DLD1 (cell line): ENCODE measurements around the gene AHCYL1.
"Not testable (repeated sequence)": the region's sequence is repeated elsewhere in the genome, so short reads cannot be mapped to it uniquely, and the experiment has no call there.

Experiments used
- in situ Hi-C: cut with HindIII; loops from 2 replicates; pipeline ENCODE4 v1.10.0; 2017; ENCODE audit warnings: low sequenced_read_pairs

The AHCYL1 gene

DNA sequence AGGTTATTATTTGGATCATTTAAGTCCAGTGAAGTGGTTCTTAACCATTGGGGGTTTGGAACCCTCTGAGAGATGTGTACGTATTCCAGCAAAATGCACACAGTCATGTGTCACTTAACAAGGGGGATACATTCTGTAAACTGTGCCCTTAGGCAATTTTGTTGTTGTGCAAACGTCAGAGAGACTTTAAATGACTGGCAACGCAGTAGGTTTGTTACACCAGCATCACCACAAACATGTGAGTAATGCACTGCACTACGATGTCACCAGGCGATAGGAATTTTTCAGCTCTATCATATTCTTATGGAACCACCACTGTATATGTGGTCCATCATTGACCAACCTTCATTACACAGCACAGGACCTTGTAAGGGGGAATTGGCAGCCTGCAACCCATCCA lies 11.9 kb downstream of the AHCYL1 start:
- in situ Hi-C loops, result no loop called here

DNA sequence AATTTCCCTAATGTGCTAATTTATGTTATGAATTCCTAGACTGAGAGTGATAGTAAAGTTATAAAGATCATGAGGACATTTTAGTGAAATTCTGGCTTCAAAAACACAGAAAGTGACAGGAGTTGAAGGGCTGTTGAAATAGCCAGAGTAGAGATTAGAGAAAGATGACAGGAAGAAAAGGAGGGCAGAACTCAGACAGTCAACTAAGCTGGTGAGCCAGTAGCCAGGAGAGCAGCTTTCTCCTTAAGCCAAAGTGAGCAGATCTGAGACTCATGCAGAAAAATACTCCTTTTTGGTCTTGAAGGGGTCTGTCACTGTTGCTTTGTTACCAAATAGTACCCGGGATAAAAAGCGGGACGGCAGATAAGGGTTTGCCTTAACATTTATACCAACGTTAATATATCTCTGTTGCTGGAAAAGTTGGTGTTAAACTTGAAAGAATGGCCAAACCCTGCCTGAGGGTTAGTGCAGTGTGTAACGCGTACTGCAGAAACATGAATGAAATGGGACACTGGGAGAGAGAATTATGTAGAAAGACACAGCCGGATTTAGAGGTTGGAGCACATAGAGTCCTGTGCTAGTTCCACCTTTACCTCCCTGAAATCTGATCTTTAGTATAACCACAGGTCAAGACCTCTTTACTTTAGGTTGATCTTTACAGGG lies 12.8 kb downstream of the AHCYL1 start:
- in situ Hi-C loops, result no loop called here

DNA sequence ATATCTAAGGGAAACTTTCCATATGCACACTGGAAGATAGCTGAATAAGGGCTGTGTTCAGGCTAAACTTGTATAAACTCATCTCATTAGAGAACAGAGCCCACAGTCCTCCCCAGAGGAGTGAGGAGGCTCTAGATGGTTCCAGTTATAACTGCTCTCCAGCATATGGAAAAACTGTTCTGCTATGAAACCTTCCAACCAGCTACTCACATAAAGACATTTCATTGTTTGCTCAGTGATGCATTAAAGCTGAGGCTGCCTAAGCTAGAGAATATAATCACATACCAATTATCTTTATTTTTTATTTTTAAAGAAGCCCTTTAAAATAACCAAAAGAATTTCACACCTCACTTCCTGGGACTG lies 13.3 kb downstream of the AHCYL1 start:
- in situ Hi-C loops, result no loop called here

DNA sequence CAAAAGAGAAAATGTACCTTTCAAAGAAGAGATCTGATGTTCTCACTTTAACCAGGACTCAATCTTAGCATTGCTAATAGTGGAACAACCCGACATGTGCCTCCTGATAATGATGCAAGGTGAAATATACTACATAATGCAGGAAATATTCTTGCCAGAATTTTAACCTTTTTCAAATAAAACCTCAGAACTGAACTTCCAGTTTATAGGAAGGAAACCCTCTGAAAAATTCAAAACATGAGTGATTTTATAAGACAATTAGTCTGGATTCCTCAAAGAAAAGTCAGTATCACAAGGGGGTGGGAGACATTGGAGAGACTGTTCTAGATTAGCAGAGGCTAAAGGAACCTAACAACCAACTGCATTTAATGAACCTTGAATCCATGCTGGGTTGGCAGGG lies 18.1 kb downstream of the AHCYL1 start:
- in situ Hi-C loops, result no loop called here

DNA sequence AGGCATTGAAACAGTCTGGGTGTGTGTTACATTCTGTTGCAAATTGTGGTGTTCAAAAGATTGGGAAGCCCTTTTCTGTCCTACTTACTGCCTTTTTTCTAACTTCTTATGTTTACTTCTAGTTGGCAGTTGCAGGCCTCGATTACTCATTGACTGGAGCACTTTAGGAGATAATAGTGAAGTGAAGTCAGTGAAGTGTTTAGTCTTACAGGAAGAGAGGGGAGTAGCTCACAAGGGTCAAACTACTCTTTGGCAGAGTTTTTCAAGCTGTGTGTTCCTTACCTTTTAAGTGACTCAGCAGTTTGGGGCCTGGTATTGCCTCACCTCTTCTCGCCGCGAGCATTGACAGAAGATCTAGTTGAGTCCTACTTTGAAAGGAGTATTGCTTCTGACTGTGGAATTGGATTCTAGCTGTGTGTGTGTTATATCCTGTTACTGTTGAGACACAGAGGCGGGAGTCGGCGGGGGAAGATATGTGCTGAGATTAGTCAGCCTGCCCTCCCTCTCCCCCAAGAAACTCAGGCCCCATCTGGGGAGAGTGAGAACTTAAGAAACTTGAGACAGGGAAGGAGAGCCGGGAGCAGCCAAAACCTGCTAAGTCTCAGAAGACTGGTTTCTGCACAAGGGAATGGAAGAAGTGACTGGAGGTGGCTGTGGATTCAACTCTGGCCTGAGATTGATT lies 19.3 kb downstream of the AHCYL1 start:
- in situ Hi-C loops, result no loop called here

DNA sequence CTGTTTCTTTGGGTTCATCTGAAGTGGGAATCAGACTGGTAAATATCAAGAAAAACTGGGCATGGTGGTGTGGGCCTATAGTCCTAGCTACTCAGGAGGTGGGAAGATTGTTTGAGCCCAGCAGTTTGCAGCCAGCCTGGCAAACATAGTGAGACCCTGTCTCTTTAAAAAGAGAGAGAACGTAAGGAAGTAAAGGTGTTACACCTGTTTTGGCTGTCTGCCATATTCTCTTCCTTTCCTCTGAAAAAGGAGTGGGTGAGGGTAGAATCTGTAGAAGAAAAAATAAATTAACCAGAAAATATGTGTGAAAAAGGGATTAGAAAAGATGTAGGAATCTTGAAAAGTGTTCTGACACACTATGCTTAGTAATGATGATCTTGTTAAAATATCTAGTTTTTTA lies 20.0 kb downstream of the AHCYL1 start:
- in situ Hi-C loops, result no loop called here

DNA sequence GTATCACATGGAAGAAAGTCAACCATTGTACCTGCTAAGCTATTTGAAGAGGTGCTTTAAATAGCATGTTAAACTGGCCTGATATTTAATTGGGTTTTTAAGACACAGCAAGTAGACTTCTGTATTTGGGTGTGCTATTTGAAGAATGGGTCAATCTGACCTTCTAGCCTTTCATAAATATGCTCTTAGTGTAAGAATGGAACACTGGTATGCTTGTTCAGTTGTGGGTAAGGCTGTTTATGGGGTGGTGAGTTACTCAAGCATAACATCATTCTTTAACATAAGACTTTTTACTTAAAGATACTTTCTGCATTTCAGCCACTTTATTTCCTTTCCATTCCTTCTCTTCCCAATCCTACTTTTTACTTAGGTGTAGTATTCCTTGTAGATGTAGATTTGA lies 21.4 kb downstream of the AHCYL1 start:
- in situ Hi-C loops, result no loop called here

DNA sequence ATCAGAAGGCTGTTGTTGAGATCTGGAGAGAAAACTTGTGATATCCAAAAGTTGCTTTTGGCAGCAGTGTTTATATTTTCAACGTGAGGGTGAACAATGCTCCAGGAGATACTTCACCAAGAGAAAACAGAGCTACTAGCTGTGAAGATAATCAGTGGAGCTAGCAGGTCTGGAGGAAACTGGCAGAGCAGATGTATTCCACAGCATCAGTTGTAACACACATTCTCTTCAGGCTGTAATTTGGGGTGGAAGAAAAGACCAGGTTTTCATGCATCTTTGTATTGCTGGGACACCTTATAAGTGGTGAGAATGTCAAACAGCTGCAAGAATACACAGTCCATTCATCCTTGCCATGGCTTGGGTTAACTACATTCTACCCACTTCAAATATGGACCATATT lies 22.0 kb downstream of the AHCYL1 start:
- in situ Hi-C loops, result no loop called here

DNA sequence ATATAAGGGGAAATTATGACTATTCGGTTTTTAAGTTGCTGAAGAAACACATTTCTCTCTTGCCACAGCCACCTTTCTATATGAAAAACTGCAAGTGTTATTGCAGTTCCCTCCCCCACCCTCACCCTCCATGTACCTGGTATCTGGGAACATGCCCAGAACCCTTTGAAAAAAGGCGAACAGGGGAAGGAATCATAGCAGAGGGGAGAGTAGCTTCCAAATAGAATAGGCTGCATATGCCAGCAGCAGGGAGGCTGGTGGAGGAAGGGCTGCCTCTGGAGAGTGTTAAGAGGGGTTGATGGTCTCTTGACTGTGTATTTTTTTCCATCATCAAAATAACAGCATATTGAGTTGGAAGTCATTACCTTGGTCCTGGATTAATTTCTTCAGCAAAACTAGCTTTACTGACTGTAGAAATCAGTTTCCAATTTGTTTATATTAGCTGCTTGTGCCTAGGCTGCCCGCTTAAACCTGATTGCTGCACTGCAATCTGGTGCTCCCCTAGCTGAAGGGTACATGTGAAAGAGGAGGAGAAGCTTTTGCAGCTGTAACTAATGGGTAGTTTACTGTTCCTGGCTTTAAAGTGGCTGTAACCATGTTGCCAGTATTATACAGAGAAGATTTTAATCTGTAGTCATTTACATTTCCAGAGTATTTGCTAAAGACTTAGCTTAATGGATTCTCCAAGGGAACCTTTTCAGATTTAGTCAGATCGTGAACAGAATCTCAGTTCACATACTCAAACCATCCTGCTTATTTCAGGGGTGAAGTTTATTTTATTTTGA lies 22.7 kb downstream of the AHCYL1 start:
- in situ Hi-C loops, result no loop called here

DNA sequence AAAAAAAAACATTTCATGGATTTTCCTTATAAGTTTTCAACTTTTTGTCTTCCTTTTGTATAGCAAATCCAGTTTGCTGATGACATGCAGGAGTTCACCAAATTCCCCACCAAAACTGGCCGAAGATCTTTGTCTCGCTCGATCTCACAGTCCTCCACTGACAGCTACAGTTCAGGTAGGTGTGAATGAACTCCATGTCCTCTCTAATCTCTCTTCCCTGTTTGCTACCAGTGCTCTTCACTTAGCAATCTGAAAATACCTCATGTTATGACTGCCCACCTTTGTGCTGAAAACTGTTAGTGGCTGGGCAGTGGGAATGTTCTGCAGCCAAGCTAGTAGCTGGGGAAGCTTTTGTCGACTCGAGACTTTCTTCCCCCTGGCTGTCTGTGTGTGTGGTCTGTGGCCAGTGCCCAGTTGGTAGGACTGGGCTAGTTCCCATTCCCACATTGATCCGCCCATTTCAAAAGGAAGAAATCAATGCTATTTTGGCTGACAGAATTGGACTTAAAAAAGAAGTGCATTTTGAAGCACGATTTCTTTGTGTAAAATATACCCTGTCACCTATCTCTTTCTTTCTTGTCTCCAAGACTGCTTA lies 24.5 kb downstream of the AHCYL1 start:
- in situ Hi-C loops, result no loop called here

DNA sequence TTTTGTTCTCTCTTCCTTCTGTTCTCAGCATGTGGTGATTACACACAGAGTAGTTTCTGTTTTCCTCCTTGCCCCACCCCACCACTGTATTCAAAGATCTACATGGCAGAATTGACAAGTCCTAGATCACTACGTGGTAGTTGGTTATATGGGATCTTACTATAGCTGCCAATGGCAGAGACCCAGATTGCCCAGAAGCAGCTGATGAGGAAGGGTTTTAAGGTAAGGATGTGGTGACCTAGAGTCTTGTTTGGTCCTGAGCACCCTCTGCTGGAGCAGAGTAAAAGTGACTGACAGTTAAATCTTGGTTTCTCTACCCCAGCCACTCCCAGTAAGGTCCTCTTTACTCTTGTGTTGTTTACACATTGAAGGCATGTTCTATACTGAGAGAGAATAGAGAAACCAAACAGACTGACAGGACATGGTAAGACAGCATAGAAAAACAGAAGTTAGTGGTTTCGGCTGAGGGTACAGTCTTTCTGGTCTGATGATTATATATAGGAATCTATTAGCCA lies 27.0 kb downstream of the AHCYL1 start:
- in situ Hi-C loops, result no loop called here

DNA sequence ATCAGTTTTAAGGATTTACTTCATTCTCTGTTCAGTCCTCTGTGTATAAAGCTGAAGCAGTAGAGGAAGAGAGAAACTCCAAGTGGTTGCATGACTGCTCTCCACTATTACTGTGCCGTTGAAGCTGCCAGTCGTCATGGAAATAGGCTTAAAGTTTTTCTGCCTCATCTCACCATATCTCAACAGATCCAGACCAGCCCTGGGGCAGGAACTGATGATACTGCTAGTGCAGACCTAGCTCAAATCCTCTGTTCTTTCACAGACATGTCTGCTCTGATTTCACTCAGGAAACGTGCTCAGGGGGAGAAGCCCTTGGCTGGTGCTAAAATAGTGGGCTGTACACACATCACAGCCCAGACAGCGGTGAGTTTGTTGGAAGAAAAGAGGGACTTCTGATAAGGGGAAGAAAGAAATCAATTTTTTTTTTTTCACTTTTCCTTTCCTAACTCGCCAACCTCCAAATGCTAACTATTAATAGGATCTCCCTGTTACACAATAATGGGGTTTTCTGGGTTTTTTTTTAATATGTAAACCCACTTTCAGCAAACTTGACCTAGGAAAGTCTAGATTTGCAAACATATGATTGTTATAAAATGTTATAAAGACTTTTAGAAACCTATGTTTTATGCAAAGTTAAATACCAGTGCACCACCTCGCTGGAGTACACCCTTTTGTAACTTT lies 27.7 kb downstream of the AHCYL1 start:
- in situ Hi-C loops, result no loop called here

DNA sequence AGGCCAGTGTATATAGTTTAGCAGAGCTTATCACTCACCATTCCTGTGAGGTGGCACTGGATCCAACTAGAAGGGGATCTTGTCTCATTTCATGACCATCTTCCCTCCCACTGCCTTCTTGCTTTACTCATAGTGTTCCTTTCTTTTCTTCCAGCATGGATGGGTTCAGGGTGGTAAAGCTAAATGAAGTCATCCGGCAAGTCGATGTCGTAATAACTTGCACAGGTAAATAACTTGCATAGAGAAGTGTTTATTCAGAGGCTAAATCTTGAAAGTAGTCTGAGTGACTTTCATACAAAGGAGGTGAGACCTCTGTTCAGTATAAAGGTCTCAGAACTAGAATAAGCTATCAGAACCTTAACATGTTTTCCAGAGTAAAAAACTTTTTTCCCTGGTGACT lies 33.2 kb downstream of the AHCYL1 start:
- in situ Hi-C loops, result no loop called here

DNA sequence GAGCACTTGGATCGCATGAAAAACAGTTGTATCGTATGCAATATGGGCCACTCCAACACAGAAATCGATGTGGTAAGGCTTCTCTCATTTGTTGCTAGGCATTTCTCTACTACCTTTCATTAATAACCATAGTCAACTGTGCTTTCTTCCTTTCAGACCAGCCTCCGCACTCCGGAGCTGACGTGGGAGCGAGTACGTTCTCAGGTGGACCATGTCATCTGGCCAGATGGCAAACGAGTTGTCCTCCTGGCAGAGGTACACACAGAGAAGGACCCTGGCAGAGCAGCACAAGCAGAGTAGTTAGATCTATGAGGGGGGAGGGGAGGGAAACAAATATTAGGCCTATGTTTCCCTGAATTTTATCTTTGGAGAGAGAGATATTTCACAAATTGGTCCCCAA lies 33.8 kb downstream of the AHCYL1 start:
- in situ Hi-C loops, result no loop called here

DNA sequence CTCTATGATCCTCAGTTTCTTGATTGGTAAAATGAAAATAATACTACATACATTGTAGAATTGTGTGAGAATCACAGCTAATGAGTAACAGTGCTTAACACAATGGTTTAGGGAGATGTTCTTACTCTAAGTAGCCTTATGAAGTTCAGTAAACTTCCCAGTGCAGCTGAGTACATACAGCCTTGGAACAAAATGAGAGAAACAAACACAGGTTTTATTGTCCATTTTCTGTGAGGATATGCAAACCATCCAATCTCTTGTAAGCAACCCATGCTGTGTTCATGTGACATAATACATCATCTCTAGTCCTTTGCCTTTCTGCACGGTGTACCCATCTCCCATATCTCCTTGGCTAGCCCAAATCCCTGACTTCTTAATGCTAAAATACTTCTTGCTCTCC lies 35.2 kb downstream of the AHCYL1 start:
- in situ Hi-C loops, result no loop called here

DNA sequence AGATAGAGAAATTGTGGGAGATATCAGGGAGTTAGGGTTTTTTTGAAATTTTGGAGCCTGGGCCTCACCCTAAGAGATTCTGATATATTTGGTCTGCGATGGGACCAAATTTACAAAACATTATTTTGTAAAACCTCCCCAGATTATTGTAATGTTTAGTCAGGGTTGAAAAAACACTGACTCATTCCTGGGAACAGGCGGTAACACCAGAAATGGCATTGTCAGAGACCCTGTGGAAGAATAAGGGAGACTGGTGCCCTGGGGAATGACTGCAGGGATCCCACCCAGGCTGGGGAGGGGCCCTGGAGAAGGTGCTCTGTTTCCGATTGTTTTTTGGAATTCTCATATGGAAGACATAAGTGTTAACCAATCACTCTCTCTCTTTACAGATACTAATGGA lies 36.7 kb downstream of the AHCYL1 start:
- in situ Hi-C loops, result no loop called here

DNA sequence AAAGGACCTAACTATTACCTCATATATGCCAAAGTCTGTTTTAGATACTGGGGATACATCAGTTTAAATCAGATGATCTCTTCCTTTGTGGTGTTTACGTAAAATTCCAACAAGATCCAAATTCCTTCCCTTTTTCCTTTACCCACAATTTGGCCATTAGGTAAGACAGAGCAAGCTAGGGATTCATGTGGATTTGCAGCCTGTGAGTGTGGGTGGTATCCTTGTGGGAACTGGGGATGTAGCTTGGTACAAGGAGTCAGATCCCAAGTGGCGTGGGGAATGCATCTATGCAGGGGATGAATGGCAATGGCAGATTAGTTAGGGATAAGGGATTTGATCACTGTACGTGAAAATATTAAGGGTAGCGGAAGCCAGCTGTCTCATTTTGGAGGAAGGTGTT lies 40.0 kb downstream of the AHCYL1 start:
- in situ Hi-C loops, result no loop called here

DNA sequence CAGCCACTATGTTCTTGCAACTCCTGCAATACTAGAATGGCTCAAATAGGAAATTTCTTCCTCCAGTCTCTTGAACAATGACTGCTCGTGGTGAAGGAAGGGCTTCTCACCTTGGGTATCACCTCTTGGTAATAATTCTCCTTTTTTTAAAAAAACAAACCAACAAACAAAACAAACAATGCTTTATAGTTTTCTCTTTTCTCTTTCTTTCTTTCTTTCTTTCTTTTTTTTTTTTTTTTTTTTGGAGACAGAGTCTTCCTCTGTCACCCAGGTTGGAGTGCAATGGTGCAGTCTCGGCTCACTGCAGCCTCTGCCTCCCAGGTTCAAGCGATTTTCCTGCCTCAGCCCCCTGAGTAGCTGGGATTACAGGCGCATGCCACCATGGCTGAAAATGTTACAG lies 46.1 kb downstream of the AHCYL1 start:
- in situ Hi-C loops, result not testable (repeated sequence)

DNA sequence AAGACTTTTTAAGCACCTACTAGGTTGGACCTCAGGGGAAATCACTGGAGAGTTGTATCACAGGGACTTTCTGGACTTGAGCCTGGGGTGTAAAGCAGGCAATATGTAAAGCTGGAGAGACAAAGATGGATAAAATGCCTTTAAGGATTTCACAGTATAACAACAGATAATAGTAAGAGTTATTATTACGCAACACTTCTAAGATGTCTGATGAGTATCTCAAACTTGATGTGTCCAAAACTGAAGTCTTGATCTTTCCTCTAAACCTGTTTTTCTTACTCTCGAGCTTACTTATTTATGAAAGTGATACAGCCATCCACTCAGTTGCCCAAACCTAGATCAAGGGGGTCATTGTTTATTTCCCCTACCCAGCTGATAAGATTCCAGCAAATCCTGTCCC lies 47.8 kb downstream of the AHCYL1 start:
- in situ Hi-C loops, result no loop called here

DNA sequence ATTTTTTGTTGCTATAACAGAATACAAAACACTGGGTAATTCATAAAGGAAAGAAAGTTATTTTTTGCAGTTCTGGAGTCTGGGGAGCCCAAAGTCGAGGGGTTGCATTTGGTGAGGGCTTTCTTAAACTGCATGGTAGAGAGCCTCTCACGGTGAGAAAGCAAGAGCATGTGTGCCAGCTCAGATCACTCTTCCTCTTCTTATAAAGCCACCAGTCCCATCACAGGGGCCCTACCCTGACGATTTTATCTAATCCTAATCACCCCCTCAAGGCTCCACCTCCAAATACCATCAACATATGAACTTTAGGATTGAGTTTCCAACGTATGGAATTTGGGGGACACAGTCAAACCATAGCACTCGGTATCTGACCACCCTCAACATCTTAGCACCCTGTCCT lies 48.9 kb downstream of the AHCYL1 start:
- in situ Hi-C loops, result no loop called here

DNA sequence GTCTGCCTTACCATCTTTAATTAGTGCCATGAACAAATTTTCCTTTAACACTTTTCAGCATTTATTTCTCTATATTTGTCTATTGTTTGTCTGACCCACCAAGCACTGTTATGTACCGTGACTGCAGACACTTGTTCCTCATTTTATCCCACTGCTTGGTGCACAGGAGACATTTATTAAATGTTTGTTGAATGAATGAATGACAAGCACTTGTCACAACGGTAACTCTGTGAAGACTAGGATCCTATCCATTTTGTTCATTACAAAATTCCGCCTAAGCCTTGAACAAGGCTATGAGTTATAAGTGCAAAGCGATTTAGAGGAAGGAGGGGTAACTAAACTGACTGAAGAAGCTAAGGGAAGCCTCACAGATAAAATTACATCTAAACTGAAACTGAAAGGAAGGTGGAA lies 49.5 kb downstream of the AHCYL1 start:
- in situ Hi-C loops, result no loop called here
